Stimulated activated CD4-positive, alpha-beta T cell treated with anti-CD3 and anti-CD28 coated beads, Interleukin-1b, Interleukin-23, amount 100 ng/mL, for 24 hours (primary cell): ENCODE results near the gene TGFB1I1.
"Not testable (repeated sequence)": the region's sequence is repeated elsewhere in the genome, so short reads cannot be mapped to it uniquely, and the experiment has no call there.

Experiments
- DNase-seq, 4 experiments: peaks; one replicate each; pipeline ENCODE4 v3.0.0-alpha.2; 2020; ENCODE audit warnings: low read depth in 4 of 4, low spot score in 1 of 4

Gene TGFB1I1

DNA sequence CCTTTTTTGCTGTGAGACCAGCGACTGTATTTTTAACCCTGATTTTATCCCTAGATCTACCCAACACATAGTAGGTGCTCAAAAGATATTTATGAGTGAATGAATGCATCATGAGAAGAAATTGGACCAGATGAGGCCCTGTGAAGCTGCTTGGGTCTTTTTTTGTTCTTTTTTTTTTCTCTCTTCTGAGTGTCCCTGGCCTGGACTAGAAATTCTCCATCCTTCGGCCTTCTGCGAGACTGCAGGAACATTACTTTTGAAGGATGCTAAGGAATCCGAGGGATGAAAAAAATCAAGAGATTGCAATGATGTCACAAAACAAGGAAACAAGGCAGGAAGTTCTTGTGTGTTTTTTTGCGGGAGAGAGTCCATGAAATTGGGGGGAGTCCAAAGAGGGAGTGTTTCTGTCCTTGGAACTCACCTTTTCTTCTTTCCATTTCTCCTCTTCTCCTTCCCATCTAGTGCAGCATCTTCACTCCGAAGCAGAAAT is 36.8 kb downstream of the TGFB1I1 start:
- no peak for DNase-seq

DNA sequence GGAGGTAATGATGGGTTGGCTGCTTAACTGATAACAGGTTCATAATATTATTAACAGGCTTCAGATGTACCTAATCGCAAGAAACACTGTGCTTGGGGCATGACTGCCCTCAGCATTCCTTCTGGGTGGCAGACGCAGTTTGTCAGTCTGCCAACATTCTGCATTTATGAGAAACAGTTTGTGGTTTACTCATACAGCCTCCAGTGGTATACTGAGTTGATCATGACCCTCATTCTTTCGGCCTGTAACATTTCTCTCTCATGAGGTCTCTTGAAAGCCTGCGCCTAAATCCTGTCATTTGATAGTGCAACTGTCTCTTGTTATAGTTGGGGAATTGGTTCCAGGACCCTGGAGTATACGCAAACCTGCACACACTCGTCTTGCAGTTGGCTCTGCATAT is 41.2 kb downstream of the TGFB1I1 start:
- DNase-seq: no peak

DNA sequence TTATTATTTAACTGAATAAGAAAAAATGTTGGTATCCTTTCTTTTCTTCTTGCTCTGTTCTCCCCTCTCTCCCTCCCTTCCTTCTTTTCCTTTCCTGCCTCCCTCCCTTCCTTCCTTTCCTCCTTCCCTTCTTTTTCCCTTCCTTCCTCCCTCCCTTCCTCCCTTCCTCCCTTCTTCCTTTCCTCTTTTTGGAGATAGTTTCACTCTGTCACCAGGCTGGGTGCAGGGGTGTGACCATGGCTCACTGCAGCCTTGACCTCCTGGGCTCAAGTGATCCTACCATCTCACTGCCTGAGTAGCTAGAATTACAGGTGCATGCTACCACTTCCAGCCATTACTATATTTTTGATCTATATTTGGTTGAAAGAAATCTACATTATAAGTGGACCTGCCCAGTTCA is 41.9 kb downstream of the TGFB1I1 start:
- no peak for DNase-seq

DNA sequence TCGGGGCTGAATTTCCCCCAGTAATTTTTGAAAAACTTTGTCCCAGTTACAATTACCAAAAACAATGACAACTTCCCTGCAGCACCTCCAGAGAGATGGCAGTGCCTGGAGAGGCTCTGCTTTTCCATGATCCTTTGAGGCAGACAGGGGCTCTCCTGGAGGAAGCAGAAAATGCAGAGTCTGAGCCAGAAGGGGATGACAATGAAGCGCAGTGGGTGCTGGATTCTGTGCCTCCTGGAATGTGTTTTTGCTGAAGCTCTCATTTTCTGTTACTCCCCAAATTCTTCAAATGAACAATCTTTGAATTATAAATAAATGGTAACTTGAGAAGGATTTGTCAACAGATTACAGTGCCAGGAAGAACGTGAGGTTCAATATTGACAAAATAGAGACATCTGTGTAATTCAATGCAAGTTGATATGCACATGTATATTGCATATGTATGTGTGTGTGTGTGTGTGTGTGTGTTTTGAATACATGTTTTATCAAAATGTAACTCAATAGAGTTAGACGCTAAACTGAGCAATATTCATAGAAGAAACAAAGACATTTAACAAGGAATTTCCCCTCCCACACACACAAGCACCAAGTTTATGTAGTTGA is 45.9 kb downstream of the TGFB1I1 start:
- DNase-seq: no peak

DNA sequence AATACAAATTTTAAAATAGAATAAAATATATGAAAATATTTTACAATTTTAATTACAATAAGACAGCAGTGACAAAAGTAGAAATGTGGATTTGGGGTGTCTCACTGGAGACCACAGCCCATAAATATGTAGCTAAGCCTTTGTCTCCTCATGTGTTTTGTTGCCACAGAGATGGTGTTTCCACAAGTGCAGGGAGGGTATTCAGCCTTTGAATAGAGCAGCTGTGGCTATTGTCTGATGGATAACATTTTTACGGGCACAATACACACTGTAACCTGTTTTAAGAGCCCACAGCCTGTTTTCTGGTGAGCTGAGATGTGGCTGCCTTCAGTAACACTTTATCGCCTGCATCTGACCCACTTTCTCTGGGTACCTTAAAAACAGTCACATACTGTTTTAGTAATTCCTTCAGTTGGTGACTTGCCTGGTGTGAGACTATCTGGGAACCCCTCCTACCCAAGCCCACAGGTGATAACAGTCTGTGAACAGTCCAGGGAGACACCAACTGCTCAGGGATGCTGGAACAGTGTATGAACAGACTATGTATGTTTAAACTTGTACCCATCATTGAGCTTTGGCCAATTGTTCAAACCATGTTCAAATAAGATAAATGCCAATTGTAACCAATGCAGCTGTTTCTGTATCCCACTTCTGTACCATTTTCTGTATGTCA is 47.9 kb downstream of the TGFB1I1 start:
- no peak for DNase-seq

DNA sequence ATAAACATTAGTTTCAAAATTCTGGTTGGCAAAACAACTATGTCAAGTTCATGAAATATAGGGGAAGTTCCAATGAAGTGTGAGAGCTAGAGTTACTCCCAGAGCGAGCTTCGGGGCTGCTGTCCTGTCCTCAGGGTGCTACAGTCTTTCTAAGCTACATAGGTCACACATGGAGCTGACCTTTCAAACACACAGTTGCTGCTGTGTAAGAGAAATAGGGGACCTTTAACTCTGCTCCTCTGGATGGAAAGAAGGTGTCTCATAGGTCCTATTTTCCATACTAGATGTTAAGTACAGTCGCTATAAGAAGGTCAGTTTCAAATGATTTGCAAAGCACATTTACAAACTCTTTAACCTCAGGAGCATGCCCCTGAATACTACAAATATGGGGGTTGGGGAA is 49.4 kb downstream of the TGFB1I1 start:
- DNase-seq: no peak

DNA sequence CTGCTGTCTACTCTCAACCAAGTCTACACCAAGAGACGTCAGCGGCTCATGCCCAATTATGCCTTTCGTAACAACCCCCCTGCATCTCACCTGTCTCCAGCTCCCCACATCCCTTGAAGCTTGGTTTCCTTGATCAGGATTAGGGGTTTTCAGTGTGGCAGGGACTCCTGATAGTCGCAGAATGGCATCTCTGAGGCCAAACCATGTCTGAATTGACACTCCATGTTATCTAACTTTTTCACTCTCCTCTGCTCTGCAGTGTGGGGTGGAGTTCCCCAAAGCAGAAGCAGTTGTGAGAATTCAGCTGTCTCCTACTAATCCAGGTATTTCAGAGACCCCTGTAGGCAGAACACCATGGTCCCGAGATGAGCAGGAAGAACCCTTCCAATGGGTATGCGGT is 50.1 kb downstream of the TGFB1I1 start:
- no peak for DNase-seq

DNA sequence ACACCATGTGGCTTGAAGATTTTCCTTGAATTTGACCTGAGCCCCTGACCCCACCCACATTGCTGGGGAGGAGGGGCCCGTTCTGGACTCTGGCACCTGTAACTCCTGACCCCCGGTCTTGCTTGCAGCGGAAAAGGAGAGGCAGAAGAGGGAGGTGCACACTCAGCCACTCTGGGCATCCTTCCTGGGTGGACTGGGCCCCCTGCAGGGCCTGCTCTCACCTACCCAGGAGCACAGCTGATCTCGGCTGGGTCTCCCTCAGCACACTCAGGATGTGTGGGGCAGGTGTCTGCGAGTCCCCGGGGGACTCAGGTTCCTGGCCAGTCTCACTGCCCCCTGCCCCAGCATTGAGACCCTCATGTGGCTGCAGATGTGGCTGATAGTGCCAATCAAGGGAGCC is 51.8 kb downstream of the TGFB1I1 start:
- not testable (repeated sequence) for DNase-seq

DNA sequence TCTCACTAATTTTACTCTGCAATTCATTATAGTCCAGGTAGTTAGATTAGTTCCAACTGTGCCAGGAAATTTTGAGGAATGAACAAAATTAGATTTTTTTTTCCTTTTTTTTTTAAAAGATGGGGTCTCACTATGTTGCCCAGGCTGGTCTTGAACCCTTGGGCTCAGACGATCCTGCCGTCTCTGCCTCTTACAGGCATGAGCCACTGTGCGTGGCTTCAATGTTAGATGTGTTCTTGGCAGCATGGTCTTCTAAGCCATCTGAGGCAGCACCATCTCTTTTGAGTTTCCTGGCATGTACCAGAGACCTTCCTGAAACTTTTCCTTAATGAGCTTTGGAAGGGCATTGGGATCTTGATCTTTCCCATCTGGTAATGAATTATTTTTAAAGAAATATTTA is 53.2 kb downstream of the TGFB1I1 start:
- no peak for DNase-seq
